ENCODE measurements around the gene GRK3. TPM values are rescaled to one million over a fixed set of nuclear protein-coding genes. Genes with fewer than 3 reads are reported as not detected.

The GRK3 gene
- total and polyA plus RNA-seq, 2 donors (not counting 3 experiments of a cell fraction or from before 2014, with no cell fraction given): 0.68 to 4.4 TPM

DNA sequence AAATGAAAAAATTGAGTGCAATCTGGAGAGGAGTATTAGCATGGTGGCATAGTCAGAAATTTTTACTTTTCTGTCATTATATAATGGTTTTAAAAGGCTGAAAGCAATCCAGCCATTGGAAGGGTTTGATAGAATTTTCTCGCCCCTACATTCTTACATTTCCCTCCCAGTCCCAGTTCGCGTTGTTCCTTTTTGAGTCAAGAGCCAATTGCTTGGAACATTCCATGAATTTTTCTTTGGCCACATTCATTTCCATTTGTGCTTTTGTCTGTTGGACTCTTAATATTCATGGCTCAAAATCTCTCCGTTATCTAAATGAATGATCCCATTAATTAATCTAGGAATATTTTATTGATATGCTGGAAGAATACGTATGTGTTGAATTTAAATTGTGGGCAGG, 66.0 kb downstream of the GRK3 start:
- Histone ChIP-seq H3K4me1 (ENCODE audit: control insufficient read depth, extremely low read depth, insufficient read depth, low read length) (peaks cover 4% of the 10 kb centered on the region), H3K9me3 (replicated peaks; ENCODE audit: control insufficient read depth, insufficient read depth, low read length) (no peaks in the 10 kb centered on the region), H3K4me3 (replicated peaks in 1 of 3; ENCODE audit: insufficient read depth in 1 of 3, low read depth in 1 of 3, low read length in 3 of 3) (no peak overlapping the region), H2AFZ (ENCODE audit: low read depth, low read length) (no peak overlapping the region), H3K9me1 (replicated peaks; ENCODE audit: control insufficient read depth, extremely low read depth, insufficient read depth, low read length) (no peaks in the 10 kb centered on the region), H4K20me1 (replicated peaks; ENCODE audit: control insufficient read depth, extremely low read depth, insufficient read depth, low read length) (no peaks in the 10 kb centered on the region), H3K36me3 (ENCODE audit: control insufficient read depth in 2 of 2, extremely low read depth in 1 of 2, insufficient read depth in 2 of 2, low read length in 2 of 2) (no peaks in the 10 kb centered on the region), H3K27me3 (ENCODE audit: control insufficient read depth in 2 of 2, insufficient read depth in 2 of 2, low read length in 2 of 2) (peaks cover 3 to 7% of the 10 kb centered on the region in 2 experiments), H3K79me2 (ENCODE audit: control insufficient read depth, insufficient read depth, low read length) (no peaks in the 10 kb centered on the region), H3K4me2 (ENCODE audit: insufficient read depth, low read length) (no peak overlapping the region), H3K9ac (replicated peaks; ENCODE audit: extremely low read depth, insufficient read depth, low read length) (no peak overlapping the region), H3K27ac (ENCODE audit: insufficient read depth, low read depth, low read length) (no peak overlapping the region)
- no TSS peak for BruUV-seq (replicated peaks)
- intact Hi-C loops (cut with micrococcal nuclease): no loop called here
- dilution Hi-C loops (cut with MboI; ENCODE audit: extremely low pct_ligation_motif_present, low sequenced_read_pairs): no loop called here
- DNase-seq (ENCODE audit: low read depth, low spot score) (no peak), FAIRE-seq (no peak)
- TF ChIP-seq GATA2 (IDR thresholded peaks at IDR 0.05; ENCODE audit: insufficient read depth, insufficient read length, low read depth, low read length): no peak
- no peak for TF ChIP-seq FOS (IDR thresholded peaks at IDR 0.05; ENCODE audit: borderline replicate concordance, insufficient read depth, low read length)
- no peak for TF ChIP-seq JUN (IDR thresholded peaks at IDR 0.05; ENCODE audit: borderline replicate concordance, insufficient read depth, insufficient read length, low read depth)
- TF ChIP-seq, protein P1, sequence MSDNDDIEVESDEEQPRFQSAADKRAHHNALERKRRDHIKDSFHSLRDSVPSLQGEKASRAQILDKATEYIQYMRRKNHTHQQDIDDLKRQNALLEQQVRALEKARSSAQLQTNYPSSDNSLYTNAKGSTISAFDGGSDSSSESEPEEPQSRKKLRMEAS (IDR thresholded peaks at IDR 0.05; ENCODE audit: insufficient read depth, insufficient read length): no peak
- no peak for TF ChIP-seq MYC (IDR thresholded peaks at IDR 0.05; ENCODE audit: low read depth, low read length)
- TF ChIP-seq, protein P2, sequence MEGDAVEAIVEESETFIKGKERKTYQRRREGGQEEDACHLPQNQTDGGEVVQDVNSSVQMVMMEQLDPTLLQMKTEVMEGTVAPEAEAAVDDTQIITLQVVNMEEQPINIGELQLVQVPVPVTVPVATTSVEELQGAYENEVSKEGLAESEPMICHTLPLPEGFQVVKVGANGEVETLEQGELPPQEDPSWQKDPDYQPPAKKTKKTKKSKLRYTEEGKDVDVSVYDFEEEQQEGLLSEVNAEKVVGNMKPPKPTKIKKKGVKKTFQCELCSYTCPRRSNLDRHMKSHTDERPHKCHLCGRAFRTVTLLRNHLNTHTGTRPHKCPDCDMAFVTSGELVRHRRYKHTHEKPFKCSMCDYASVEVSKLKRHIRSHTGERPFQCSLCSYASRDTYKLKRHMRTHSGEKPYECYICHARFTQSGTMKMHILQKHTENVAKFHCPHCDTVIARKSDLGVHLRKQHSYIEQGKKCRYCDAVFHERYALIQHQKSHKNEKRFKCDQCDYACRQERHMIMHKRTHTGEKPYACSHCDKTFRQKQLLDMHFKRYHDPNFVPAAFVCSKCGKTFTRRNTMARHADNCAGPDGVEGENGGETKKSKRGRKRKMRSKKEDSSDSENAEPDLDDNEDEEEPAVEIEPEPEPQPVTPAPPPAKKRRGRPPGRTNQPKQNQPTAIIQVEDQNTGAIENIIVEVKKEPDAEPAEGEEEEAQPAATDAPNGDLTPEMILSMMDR (IDR thresholded peaks at IDR 0.05; ENCODE audit: extremely low read depth in 1 of 2, insufficient read depth in 1 of 2, low read depth in 1 of 2, low read length in 2 of 2): no peak
- no peak for TF ChIP-seq POLR2A (IDR thresholded peaks at IDR 0.05; ENCODE audit: low read depth, low read length)
- TF ChIP-seq POLR2AphosphoS5 (IDR thresholded peaks at IDR 0.05; ENCODE audit: insufficient read depth, low read depth, low read length): no peak
- TF ChIP-seq EZH2 (IDR thresholded peaks at IDR 0.05; ENCODE audit: borderline replicate concordance, low read depth, low read length, severe bottlenecking): no peak
- POLR2A ChIA-PET: no interaction called here
- CTCF ChIA-PET: no interaction called here
